Measurements from ENCODE around the gene PDE11A. TPM values are rescaled to one million over a fixed set of nuclear protein-coding genes. Genes with fewer than 3 reads are reported as not detected.

PDE11A gene
- total RNA-seq, 1 donor from 2014 or later: 0.27 TPM

- Mint-ChIP-seq H3K36me3 (ENCODE audit: unreplicated experiment) (no peaks in the 10 kb centered on the region), H3K4me1 (ENCODE audit: low read depth, unreplicated experiment) (peaks cover 13% of the 10 kb centered on the region), H3K27ac (ENCODE audit: unreplicated experiment) (no peak overlapping the region), H3K27me3 (ENCODE audit: unreplicated experiment) (no peaks in the 10 kb centered on the region), H3K4me3 (ENCODE audit: unreplicated experiment) (no peak overlapping the region), H3K9me3 (ENCODE audit: unreplicated experiment) (no peaks in the 10 kb centered on the region)
- DNase-seq: no peak
- no peak for TF ChIP-seq CTCF (IDR thresholded peaks at IDR 0.05; ENCODE audit: partially characterized antibody, unreplicated experiment)
Measured at GRCh38 chr2:177666408-177666807, 406.2 kb downstream of the PDE11A start.

GRCh38 chr2:177665948-177666347, 406.6 kb downstream of the PDE11A start:
- Mint-ChIP-seq H3K36me3 (ENCODE audit: unreplicated experiment) (no peaks in the 10 kb centered on the region), H3K27me3 (ENCODE audit: unreplicated experiment) (no peaks in the 10 kb centered on the region), H3K4me3 (ENCODE audit: unreplicated experiment) (no peak overlapping the region)

GRCh38 chr2:177665328-177665727, 407.2 kb downstream of the PDE11A start:
- no peak for DNase-seq
- H3K4me1 Mint-ChIP-seq (ENCODE audit: low read depth, unreplicated experiment): peaks cover 3% of the 10 kb centered on the region
- no peak for TF ChIP-seq CTCF (IDR thresholded peaks at IDR 0.05; ENCODE audit: partially characterized antibody, unreplicated experiment)
- H3K4me3 Mint-ChIP-seq (ENCODE audit: unreplicated experiment): no peak overlapping the region
- H3K9me3 Mint-ChIP-seq (ENCODE audit: unreplicated experiment): peaks cover 1% of the 10 kb centered on the region
- no peak overlapping the region for H3K27ac Mint-ChIP-seq (ENCODE audit: unreplicated experiment)
- no peaks in the 10 kb centered on the region for H3K36me3 Mint-ChIP-seq (ENCODE audit: unreplicated experiment)
- no peaks in the 10 kb centered on the region for H3K27me3 Mint-ChIP-seq (ENCODE audit: unreplicated experiment)

More at GRCh38 chr2:177665948-177666347, 406.6 kb downstream of the PDE11A start:
- TF ChIP-seq CTCF (IDR thresholded peaks at IDR 0.05; ENCODE audit: partially characterized antibody, unreplicated experiment): no peak
- no peak overlapping the region for H3K27ac Mint-ChIP-seq (ENCODE audit: unreplicated experiment)
- peaks cover 1% of the 10 kb centered on the region for H3K9me3 Mint-ChIP-seq (ENCODE audit: unreplicated experiment)
- DNase-seq: no peak
- peaks cover 9% of the 10 kb centered on the region for H3K4me1 Mint-ChIP-seq (ENCODE audit: low read depth, unreplicated experiment)

- no peak for DNase-seq
- Mint-ChIP-seq H3K4me1 (ENCODE audit: low read depth, unreplicated experiment) (peaks cover 10% of the 10 kb centered on the region), H3K27ac (ENCODE audit: unreplicated experiment) (no peak overlapping the region), H3K4me3 (ENCODE audit: unreplicated experiment) (no peak overlapping the region), H3K9me3 (ENCODE audit: unreplicated experiment) (peaks cover 1% of the 10 kb centered on the region), H3K36me3 (ENCODE audit: unreplicated experiment) (no peaks in the 10 kb centered on the region), H3K27me3 (ENCODE audit: unreplicated experiment) (no peaks in the 10 kb centered on the region)
- TF ChIP-seq CTCF (IDR thresholded peaks at IDR 0.05; ENCODE audit: partially characterized antibody, unreplicated experiment): no peak
Measured at GRCh38 chr2:177662895-177663294, 409.7 kb downstream of the PDE11A start.

GRCh38 chr2:177660742-177661141, 411.8 kb downstream of the PDE11A start:
- Mint-ChIP-seq H3K27me3 (ENCODE audit: unreplicated experiment) (peaks cover 3% of the 10 kb centered on the region), H3K4me1 (ENCODE audit: low read depth, unreplicated experiment) (peaks cover 10% of the 10 kb centered on the region), H3K27ac (ENCODE audit: unreplicated experiment) (no peak overlapping the region), H3K36me3 (ENCODE audit: unreplicated experiment) (no peaks in the 10 kb centered on the region), H3K9me3 (ENCODE audit: unreplicated experiment) (peaks cover 1% of the 10 kb centered on the region), H3K4me3 (ENCODE audit: unreplicated experiment) (no peak overlapping the region)
- no peak for DNase-seq
- TF ChIP-seq CTCF (IDR thresholded peaks at IDR 0.05; ENCODE audit: partially characterized antibody, unreplicated experiment): no peak
